HAP-1 (cell line): Measurements from ENCODE around the gene SLC16A5.

Experiments used
- DNase-seq, 2 experiments: peaks; one replicate each; pipeline ENCODE4 v3.0.0-alpha.2; 2016 to 2020; ENCODE audit warnings: low spot score in 2 of 2
- H3K27me3 ChIP-seq: fragments of 250-450 bp; sonication (Bioruptor Pico); 2 replicates; pipeline ENCODE4 v1.5.1; 2020; ENCODE audit warnings: low read depth, mild to moderate bottlenecking, moderate library complexity
- H3K36me3 ChIP-seq: fragments of 250-450 bp; sonication (Bioruptor Pico); replicated peaks from 2 replicates; pipeline ENCODE4 v1.5.1; 2020; ENCODE audit warnings: mild to moderate bottlenecking
- H3K4me1 ChIP-seq: fragments of 250-450 bp; sonication (Bioruptor Pico); 2 replicates; pipeline ENCODE4 v1.5.1; 2020; ENCODE audit warnings: mild to moderate bottlenecking
- H3K4me3 ChIP-seq: fragments of 250-450 bp; sonication (Bioruptor Pico); 2 replicates; pipeline ENCODE4 v1.5.1; 2020; ENCODE audit warnings: mild to moderate bottlenecking, moderate library complexity
- H3K9me3 ChIP-seq: fragments of 250-450 bp; sonication (Bioruptor Pico); 2 replicates; pipeline ENCODE4 v1.5.1; 2020; ENCODE audit warnings: mild to moderate bottlenecking, moderate library complexity
- in situ Hi-C: fragments of 300-500 bp; cut with MboI; formaldehyde crosslinking; loops from 3 replicates; pipeline ENCODE4 v1.14.3; 2020; ENCODE audit warnings: low sequenced_read_pairs, inconsistent platforms, mixed read lengths

SLC16A5 gene

DNA sequence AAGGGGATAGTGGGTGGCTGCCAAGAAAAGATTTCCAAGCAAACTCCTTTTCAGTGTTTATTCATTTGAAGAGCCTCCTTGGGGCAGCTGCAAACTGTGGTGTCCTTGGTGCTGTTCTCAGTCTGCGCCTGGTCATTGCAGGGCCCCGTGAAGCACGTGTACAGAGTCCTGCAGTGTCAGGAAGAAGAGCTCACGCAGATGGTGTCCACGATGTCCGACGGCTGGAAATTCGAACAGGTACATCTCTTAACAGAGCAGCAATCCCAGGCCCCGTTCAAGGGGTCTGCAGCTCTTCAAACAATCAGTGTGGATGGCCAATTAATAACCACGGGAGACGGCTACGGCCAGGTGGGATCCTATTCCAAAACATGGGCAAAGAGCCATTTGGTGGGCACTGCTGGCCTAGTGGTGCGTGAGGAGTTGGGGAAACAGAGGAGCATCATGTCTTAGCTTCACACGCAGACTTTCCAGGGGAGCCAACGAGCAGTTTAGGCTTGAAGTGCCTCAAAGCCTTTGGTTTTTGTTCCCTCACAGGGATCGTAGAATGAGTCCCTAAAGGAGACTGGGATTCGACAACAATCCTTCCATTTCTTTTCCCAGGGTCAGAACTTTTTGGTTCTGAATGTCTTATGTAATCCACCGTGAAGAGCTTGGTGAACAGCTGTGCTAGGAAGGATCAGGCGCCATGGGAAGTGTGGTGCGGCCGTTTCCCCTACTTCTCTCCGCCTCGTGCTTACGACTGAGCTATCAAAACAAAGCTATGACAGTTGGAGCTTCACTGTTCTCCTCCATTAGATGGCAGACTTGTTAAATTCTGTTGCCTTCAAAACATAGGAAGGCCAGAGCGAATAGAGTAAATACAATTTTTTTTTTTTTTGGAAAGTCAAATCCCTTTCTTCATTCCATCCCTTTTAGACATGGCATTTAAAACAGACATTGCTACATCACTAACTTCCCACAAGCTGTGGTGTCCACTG, 28.1 kb upstream of the SLC16A5 start:
- in situ Hi-C loops, result no loop called here
- H3K36me3 ChIP-seq, result peaks cover 65% of the 10 kb centered on the region
- no peaks in the 10 kb centered on the region for H3K27me3 ChIP-seq

DNA sequence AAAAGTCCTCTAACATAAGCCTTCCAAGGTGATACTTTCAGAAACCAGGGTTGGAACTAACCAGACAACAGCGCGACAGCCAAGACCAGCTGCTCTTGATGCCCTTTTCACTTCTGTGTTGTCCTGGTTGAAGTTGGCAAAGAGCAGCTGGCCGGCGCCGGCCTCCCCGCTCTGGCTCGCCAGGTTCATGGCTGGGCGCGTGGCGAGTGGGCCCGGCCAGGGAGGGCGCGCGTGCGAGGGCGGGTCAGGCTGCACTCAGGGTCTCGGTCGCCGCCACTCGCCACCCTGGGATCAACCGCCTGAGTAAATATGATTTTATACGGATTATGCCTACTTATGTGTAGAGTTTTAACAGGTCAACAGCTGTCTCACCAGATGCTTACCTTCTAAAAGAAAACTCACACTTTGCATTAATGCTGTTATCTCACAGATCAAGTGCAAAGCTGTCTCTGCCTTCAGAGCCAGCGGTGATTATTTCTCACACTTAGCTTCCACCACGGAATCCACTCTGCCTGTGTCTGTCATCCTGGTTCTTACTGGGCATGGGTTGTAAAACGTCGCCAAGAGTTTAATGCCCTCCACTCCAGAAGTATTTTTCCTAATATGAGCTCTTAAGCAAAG, 27.2 kb upstream of the SLC16A5 start:
- Histone ChIP-seq H3K36me3 (peaks cover 61% of the 10 kb centered on the region), H3K4me1 (no peaks in the 10 kb centered on the region), H3K4me3 (no peak overlapping the region), H3K27me3 (no peaks in the 10 kb centered on the region), H3K9me3 (no peaks in the 10 kb centered on the region)
- DNase-seq, result no peak
- in situ Hi-C loops, result no loop called here

More for the DNA sequence above, 28.1 kb upstream of the SLC16A5 start:
- Histone ChIP-seq H3K4me1 (no peaks in the 10 kb centered on the region), H3K9me3 (no peaks in the 10 kb centered on the region), H3K4me3 (no peak overlapping the region)
- DNase-seq, result no peak

DNA sequence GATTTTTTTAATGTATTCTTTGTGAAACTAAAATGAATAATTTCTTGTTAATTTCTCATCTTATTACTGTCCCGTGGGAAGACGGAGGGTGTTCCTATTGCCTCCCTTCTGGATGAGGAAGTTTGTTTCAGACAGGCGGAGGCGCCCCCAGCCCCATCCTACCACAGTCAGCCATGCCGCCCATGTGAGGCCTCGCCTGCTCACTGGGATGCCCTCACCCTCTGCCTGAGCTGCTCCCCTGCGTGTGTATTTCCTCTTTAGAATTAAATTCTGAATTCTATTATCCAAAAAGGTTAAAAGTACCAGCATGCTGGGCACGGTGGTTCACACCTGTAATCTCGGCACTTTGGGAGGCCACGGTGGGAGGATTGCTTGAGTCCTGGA, 26.7 kb upstream of the SLC16A5 start:
- Histone ChIP-seq H3K27me3 (no peaks in the 10 kb centered on the region), H3K9me3 (no peaks in the 10 kb centered on the region), H3K36me3 (peaks cover 59% of the 10 kb centered on the region), H3K4me1 (no peaks in the 10 kb centered on the region), H3K4me3 (no peak overlapping the region)
- in situ Hi-C loops, result no loop called here
- no peak for DNase-seq

DNA sequence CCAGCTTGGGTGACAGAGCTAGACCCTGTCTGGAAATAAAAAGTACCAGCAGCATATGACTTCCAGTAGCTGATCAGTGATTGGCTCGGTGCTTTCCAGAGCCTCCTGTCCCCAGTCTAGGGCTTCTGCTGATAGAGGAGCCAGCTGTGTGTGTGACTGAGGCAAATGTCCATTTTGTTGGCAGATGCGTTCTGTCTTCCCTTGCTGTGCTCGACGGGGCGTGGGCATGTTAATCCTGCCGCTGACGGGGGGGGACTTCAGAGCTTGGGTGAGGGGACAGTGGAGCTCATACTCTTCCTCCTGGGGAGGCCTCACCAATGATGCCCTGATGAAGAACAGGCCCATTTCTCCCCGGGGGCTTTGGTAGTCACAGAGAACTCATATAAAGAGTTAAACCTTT, 26.1 kb upstream of the SLC16A5 start:
- in situ Hi-C loops, result no loop called here
- peaks cover 57% of the 10 kb centered on the region for H3K36me3 ChIP-seq
- no peaks in the 10 kb centered on the region for H3K9me3 ChIP-seq
- no peak overlapping the region for H3K4me3 ChIP-seq
- H3K27me3 ChIP-seq, result no peaks in the 10 kb centered on the region
- no peaks in the 10 kb centered on the region for H3K4me1 ChIP-seq
- no peak for DNase-seq

DNA sequence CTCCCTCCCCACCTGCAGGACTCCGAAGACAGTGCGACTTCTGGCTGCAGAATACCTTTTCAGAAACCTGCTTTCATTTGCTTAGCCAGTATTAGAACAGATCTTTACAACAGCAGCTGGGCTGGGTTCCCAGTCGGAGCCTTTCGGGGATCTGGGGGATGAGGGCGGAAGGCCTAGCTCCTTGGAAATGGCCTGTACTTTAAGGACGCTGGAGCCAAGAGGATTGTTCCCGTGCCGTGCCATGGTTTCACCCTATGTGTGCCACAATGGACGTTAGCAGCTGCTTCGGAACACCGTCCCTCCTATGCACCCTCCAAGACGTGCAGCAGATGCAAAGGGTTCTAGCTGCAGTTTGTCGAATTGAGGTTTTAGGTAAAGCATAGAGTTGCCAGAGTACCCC, 24.6 kb upstream of the SLC16A5 start:
- no peak overlapping the region for H3K4me3 ChIP-seq
- peaks cover 53% of the 10 kb centered on the region for H3K36me3 ChIP-seq
- in situ Hi-C loops, result no loop called here
- DNase-seq, result no peak
- H3K27me3 ChIP-seq, result no peaks in the 10 kb centered on the region
- no peaks in the 10 kb centered on the region for H3K9me3 ChIP-seq
- H3K4me1 ChIP-seq, result no peaks in the 10 kb centered on the region

DNA sequence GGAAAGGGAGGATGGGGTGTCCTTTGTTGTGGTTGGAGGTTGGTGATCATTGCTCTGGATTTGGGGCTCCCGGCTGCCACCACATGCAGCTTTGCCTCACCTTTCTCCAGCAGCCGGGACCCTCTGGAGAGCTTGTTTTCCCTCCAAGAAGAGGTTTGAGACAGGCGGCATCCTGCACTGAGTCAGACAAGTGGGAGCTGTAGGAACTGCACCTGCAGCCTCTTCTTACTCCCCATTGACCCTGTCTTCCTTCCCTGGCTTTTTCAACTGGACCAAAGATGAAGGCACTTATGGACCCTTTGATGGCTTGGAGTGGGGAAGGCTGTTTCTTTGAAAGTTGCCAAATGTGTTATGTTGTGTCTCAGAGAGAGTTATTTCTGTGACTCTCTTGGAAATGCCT, 24.1 kb upstream of the SLC16A5 start:
- DNase-seq, result no peak
- H3K4me1 ChIP-seq, result no peaks in the 10 kb centered on the region
- H3K36me3 ChIP-seq, result peaks cover 53% of the 10 kb centered on the region
- in situ Hi-C loops, result no loop called here
- no peak overlapping the region for H3K4me3 ChIP-seq
- H3K9me3 ChIP-seq, result no peaks in the 10 kb centered on the region
- no peaks in the 10 kb centered on the region for H3K27me3 ChIP-seq

DNA sequence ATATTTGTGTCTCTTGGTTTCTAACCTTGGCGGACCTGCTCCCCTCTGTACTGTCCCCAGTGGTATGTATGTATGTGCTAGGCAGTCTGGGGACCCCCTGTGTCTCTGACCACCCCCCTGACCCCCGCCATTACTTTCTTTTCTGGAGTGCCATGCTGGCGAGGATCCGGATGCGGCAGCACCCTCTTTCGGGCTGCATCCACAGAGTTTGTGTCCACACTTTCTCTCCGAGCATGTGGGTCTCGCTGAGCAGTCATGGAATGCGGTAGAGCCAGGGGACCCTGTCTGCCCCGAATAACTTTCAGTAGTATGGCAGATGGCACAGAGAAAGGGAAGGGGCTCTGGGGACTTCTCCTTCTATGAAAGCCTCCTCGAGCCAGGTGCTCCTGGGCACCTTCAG, 23.7 kb upstream of the SLC16A5 start:
- H3K9me3 ChIP-seq, result no peaks in the 10 kb centered on the region
- no peaks in the 10 kb centered on the region for H3K4me1 ChIP-seq
- H3K36me3 ChIP-seq, result peaks cover 53% of the 10 kb centered on the region
- no peak overlapping the region for H3K4me3 ChIP-seq
- in situ Hi-C loops, result no loop called here
- DNase-seq, result no peak
- H3K27me3 ChIP-seq, result no peaks in the 10 kb centered on the region

DNA sequence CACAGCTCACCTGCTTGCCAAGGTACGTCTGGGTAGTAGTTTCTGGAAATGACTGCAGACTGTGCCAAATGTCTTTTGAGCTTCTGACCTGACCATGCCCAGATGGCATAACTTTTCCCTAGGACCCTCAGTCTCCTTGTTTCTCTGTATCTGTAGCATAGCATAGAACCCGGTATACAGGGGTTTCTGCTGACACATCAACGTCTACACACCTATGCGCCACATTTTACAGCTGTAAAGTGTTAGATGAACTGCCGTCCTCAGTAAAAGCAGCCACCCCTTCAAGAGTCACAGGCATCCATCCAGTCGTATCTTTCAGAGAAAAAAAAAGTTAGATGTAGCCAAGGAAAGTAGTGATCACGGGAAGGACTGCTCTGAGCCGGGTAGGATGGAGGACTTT, 23.3 kb upstream of the SLC16A5 start:
- DNase-seq, result no peak
- in situ Hi-C loops, result no loop called here
- Histone ChIP-seq H3K27me3 (no peaks in the 10 kb centered on the region), H3K4me1 (no peaks in the 10 kb centered on the region), H3K4me3 (no peak overlapping the region), H3K36me3 (peaks cover 51% of the 10 kb centered on the region), H3K9me3 (no peaks in the 10 kb centered on the region)

DNA sequence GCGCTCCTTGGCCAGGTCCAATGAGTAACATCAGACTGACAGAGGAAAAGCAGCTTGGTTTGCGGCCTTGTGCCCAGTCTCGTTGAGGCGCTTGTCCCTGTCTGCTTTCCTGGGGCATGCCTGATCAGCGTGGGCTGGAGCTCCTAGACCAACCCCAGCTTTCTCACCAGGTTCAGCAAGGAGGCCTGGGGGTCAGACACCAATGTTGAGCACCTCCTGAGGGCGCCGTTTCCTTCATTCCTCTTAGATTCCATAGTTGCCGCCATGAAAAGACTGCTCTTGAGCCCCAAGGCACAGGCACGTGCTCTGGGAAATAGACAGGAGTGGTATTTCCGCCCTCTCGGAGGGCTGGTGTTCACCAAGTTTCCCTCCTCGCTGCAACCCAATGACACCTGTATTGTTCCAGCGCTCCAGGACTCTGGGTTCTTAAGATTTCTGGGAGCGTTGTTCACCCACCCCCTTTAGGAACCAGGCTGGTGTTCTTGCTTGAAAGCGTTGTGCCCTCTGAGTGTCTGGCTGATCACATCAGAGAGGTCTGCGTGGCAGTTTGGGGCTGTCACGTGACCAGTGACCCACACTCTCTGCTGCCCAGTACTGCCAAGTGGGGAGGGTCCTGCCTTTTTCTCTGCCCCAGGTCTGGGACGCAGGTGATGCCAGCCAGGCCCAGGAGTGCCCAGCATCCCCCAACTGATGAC, 22.7 kb upstream of the SLC16A5 start:
- H3K36me3 ChIP-seq, result peaks cover 46% of the 10 kb centered on the region
- in situ Hi-C loops, result no loop called here
- H3K27me3 ChIP-seq, result no peaks in the 10 kb centered on the region
- no peaks in the 10 kb centered on the region for H3K4me1 ChIP-seq
- no peaks in the 10 kb centered on the region for H3K9me3 ChIP-seq
- no peak for DNase-seq
- no peak overlapping the region for H3K4me3 ChIP-seq

DNA sequence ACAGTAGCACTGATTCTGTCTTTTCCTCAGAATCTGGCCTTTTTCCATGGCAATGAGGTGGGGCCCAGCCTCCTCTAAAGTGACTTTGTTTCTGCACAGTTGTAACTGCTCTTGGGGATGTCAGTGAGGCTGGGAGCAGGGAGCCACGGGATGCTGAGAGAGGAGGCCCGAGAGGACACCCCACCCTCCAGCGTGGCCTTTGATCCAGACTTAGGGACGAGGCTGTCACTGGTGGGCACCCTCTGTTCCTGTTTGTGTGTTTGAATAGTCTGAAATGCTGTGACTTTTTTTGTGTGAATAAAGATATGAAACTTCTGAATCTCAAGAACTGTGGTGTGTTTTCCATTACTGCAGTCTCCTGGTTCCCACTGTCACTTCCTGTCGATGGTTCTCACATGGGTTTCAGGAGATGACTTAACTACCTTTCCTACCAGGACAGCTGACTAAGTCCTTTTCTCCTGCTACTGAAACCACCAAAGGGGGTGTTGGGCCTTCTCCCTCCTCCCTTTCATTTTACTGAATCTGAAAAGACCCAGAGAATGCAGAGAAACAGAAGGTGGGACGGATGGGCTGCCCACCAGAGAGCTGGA, 22.1 kb upstream of the SLC16A5 start:
- DNase-seq, result no peak
- in situ Hi-C loops, result no loop called here
- no peak overlapping the region for H3K4me3 ChIP-seq
- no peaks in the 10 kb centered on the region for H3K4me1 ChIP-seq
- peaks cover 41% of the 10 kb centered on the region for H3K36me3 ChIP-seq
- no peaks in the 10 kb centered on the region for H3K9me3 ChIP-seq
- H3K27me3 ChIP-seq, result no peaks in the 10 kb centered on the region

DNA sequence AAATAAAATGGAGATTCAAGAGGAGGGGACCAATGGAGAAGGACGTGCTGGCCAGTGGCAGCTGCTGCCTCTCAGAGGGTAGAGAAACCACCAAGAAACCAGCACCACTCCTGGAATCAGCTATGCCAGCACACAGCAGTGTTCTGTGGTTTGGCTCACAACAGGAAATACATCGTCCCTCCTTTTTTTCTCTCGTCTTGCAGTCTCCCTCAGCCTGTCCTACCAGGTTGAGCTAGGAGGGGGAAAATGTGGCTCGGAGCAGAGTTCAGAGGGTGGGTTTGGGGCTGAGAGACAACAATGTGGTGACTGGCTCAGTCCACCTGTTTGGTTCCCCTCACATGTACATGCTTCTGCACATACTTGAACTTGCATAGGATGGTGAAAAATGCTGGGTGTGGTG, 19.9 kb upstream of the SLC16A5 start:
- peaks cover 19% of the 10 kb centered on the region for H3K36me3 ChIP-seq
- in situ Hi-C loops, result no loop called here
- no peaks in the 10 kb centered on the region for H3K9me3 ChIP-seq
- DNase-seq, result no peak
- no peaks in the 10 kb centered on the region for H3K4me1 ChIP-seq
- H3K27me3 ChIP-seq, result no peaks in the 10 kb centered on the region
- H3K4me3 ChIP-seq, result no peak overlapping the region

DNA sequence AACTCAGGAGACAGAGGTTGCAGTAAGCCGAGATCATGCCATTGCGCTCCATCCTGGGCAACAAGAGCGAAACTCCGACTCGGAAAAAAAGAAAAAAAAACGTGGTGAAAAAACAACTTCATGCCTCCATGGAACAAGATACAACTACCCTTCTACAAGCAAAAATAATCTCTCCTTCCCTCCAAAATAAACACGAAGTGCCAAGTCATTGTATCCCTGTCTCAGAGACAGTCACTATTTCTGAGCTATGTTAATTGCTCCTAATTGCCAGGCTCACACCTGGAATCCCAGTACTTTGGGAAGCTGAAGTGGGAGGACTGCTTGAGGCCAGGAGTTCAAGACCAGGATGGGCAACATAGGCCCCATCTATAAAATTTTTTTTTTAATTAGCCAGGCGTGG, 19.0 kb upstream of the SLC16A5 start:
- in situ Hi-C loops, result no loop called here
- Histone ChIP-seq H3K9me3 (no peaks in the 10 kb centered on the region), H3K36me3 (peaks cover 10% of the 10 kb centered on the region), H3K4me1 (no peaks in the 10 kb centered on the region), H3K27me3 (no peaks in the 10 kb centered on the region), H3K4me3 (no peak overlapping the region)
- no peak for DNase-seq

DNA sequence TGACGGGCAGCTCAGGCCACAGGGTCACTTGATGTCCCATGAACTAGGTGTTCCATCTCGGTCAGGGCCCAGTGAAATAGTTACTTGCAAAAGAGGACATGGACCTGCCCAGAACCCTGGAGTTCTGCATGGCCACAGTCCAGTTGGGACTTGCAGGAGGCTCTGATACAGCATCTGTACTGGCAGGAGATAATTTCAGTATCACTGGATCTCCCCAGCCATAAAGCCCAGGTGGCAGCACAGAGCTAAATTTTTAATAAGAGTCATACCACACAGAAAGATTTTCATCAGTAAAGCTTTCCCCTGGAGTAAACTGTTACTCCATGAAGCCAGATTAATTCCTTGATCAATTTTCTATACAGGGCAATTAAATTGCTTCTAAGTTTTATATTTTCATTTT, 18.0 kb upstream of the SLC16A5 start:
- no peaks in the 10 kb centered on the region for H3K4me1 ChIP-seq
- no peaks in the 10 kb centered on the region for H3K9me3 ChIP-seq
- DNase-seq, result no peak
- no peaks in the 10 kb centered on the region; the same call in 1 of the 2 replicates for H3K36me3 ChIP-seq
- no peak overlapping the region for H3K4me3 ChIP-seq
- in situ Hi-C loops, result no loop called here
- H3K27me3 ChIP-seq, result no peaks in the 10 kb centered on the region
